ENCODE measurements around the gene UQCR11. TPM values are rescaled to one million over a fixed set of nuclear protein-coding genes. Genes with fewer than 3 reads are reported as not detected.

The UQCR11 gene
- total RNA-seq, 4 donors from 2014 or later, result 20.6 to 110 (median 30.8) TPM

DNA sequence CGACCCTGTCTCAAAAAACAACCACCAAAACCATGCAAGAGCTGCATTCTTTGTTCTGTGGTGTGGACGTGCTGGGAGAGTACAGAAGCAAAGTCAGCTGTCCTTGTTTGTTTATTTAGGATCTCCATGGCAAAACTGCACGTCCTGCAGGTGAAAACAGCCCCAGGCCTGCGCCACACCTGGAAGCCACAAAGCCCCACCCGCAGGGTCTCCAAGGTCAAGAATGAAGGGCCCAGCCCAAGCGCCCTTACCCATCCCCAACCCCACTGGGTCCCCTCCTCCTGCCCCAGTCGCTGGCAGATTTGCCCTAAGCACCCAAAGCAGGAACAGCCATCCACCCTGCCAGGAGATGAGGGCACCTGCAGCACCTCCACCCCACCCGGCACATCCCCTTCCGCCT is 23.1 kb downstream of the UQCR11 start:
- TF ChIP-seq, protein P1, sequence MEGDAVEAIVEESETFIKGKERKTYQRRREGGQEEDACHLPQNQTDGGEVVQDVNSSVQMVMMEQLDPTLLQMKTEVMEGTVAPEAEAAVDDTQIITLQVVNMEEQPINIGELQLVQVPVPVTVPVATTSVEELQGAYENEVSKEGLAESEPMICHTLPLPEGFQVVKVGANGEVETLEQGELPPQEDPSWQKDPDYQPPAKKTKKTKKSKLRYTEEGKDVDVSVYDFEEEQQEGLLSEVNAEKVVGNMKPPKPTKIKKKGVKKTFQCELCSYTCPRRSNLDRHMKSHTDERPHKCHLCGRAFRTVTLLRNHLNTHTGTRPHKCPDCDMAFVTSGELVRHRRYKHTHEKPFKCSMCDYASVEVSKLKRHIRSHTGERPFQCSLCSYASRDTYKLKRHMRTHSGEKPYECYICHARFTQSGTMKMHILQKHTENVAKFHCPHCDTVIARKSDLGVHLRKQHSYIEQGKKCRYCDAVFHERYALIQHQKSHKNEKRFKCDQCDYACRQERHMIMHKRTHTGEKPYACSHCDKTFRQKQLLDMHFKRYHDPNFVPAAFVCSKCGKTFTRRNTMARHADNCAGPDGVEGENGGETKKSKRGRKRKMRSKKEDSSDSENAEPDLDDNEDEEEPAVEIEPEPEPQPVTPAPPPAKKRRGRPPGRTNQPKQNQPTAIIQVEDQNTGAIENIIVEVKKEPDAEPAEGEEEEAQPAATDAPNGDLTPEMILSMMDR (IDR thresholded peaks at IDR 0.05), result no peak
- no peak for TF ChIP-seq POLR2A (IDR thresholded peaks at IDR 0.05)
- intact Hi-C loops (cut with DNase I; ENCODE audit: low total_unique reads), result no loop called here
- Histone ChIP-seq H3K36me3 (no peaks in the 10 kb centered on the region), H3K27ac (no peak overlapping the region), H3K4me3 (no peak overlapping the region), H3K9me3 (no peaks in the 10 kb centered on the region), H3K27me3 (no peaks in the 10 kb centered on the region), H3K4me1 (peaks cover 0 to 5% of the 10 kb centered on the region in 2 donors)
- no peak for DNase-seq

DNA sequence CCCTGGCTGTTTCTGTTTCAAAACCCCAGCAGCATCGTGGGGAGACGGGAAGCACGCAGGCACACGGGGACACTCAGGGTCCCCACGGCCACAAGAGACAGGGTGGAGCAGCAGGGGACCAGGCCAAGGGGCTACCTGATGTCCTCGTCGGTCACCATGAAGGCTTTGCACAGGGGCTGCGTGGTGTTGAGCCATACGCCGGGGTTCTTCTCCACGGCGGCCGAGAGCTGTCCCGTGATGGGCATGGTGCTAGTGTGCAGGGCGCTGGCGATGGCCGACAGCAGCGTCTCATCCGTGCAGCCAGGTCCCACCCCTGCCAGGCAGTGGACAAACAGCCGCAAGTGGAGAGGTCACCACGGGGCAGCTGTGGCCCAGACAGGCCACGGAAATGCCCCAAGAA is 24.3 kb downstream of the UQCR11 start:
- Histone ChIP-seq H3K27me3 (no peaks in the 10 kb centered on the region), H3K27ac (no peak overlapping the region), H3K9me3 (no peaks in the 10 kb centered on the region), H3K4me1 (peaks cover 0 to 5% of the 10 kb centered on the region in 2 donors), H3K4me3 (no peak overlapping the region), H3K36me3 (no peaks in the 10 kb centered on the region)
- no peak for DNase-seq
- intact Hi-C loops (cut with DNase I; ENCODE audit: low total_unique reads), result no loop called here
- TF ChIP-seq, protein P1 (IDR thresholded peaks at IDR 0.05), result no peak
- TF ChIP-seq POLR2A (IDR thresholded peaks at IDR 0.05), result no peak

DNA sequence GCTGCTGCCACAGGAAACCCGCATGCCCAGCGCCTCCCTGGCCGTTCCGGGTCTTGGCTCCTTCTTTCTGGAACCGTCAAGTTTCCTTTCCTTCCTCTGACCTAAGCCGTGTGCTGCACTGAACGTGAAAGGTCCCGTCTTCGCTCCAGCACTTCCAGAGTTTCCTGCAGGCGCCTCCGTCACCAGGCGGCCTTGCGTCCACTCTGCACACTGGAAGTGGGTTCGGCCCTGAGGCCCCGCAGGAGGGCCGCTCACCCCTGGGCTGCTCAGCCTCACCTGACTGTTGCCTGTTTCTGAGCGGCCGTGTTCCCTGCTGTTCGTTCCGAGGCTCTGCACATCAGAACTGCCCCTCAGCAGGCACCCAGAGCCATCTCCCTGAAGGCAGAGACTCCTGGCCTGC is 24.9 kb downstream of the UQCR11 start:
- Histone ChIP-seq H3K4me3 (no peak overlapping the region), H3K27me3 (no peaks in the 10 kb centered on the region), H3K27ac (no peak overlapping the region), H3K9me3 (no peaks in the 10 kb centered on the region), H3K36me3 (no peaks in the 10 kb centered on the region), H3K4me1 (peaks cover 0 to 5% of the 10 kb centered on the region in 2 donors)
- TF ChIP-seq, protein P1 (IDR thresholded peaks at IDR 0.05), result no peak
- no peak for TF ChIP-seq POLR2A (IDR thresholded peaks at IDR 0.05)
- intact Hi-C loops (cut with DNase I; ENCODE audit: low total_unique reads), result no loop called here
- DNase-seq, result no peak

DNA sequence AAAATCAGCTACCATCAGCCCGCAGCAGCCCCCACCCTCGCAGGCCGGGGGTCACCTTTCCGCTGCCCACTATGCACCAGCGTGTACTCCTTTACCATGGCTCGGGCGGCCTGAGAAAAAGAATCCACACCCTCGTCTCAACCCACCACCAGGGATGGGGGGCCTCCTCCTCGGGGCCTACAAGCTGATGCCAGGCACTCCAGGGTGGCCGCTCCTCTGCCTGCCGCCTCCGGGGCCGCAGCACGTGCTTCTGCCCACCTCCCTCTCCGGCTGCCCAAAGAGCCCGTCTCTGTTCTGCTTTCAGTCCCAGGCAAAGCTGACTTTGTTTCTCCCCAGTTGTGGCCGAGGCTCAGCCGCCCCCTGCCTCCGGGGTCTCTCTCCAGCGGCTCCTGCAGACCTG is 26.0 kb downstream of the UQCR11 start:
- intact Hi-C loops (cut with DNase I; ENCODE audit: low total_unique reads), result no loop called here
- no peak for DNase-seq
- Histone ChIP-seq H3K36me3 (no peaks in the 10 kb centered on the region), H3K27me3 (no peaks in the 10 kb centered on the region), H3K9me3 (no peaks in the 10 kb centered on the region), H3K4me1 (no peaks in the 10 kb centered on the region), H3K27ac (no peak overlapping the region), H3K4me3 (no peak overlapping the region)
- TF ChIP-seq, protein P1 (IDR thresholded peaks at IDR 0.05), result no peak
- TF ChIP-seq POLR2A (IDR thresholded peaks at IDR 0.05), result no peak

DNA sequence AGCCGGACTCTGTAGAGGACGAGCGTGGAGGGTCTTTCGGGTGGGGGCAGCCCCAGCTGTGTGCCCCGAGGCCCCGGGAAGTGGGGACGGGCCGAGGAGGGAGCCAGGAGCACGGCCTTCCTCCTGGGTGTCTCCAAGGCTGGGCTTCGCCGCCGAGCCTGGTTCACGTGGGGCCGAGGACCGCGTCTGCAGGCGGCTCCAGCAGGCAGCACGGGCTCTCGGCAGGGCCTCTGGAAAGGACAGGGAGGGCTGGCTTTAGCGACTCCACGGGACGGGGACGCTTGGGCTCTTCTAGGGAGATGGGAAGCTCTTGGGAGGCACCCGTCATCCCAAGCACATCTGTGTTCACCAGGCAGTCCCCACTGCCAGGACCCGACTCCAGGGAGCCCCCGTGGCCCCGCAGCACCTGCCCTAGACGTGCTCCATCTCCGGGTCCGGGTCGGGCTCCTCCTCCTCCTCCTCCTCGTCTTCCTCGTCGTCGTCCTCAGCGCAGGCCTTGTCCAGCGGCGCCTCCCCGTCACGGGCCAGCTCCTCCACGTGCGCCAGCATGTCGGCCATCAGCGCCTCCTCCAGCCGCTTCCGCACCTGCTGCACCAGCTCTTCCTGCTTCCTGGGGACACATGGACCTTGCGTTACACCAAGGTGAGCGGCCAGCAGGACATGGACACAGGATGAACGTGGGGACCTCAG is 27.2 kb downstream of the UQCR11 start:
- Histone ChIP-seq H3K27me3 (no peaks in the 10 kb centered on the region), H3K4me1 (no peaks in the 10 kb centered on the region), H3K36me3 (no peaks in the 10 kb centered on the region), H3K27ac (no peak overlapping the region), H3K9me3 (no peaks in the 10 kb centered on the region), H3K4me3 (no peak overlapping the region)
- DNase-seq, result no peak
- intact Hi-C loops (cut with DNase I; ENCODE audit: low total_unique reads), result no loop called here
- TF ChIP-seq, protein P1 (IDR thresholded peaks at IDR 0.05), result no peak
- no peak for TF ChIP-seq POLR2A (IDR thresholded peaks at IDR 0.05)
